Heart left ventricle (tissue), 16 donors: ENCODE results near the gene BCL2L13. TPM values are rescaled to one million over a fixed set of nuclear protein-coding genes. Genes with fewer than 3 reads are reported as not detected.
"Not testable (repeated sequence)": the region's sequence is repeated elsewhere in the genome, so short reads cannot be mapped to it uniquely, and the experiment has no call there.

ENCODE experiments used
- ATAC-seq, 4 donors: fragments of 200-7000 bp; cut with Tn5 transposase; one replicate each; pipeline ENCODE4 v1.9.1; 2020 to 2022; ENCODE audit warnings: moderate library complexity in 4 of 4, mild to moderate bottlenecking in 3 of 4, moderate number of reproducible peaks in 1 of 4
- DNase-seq, 5 donors: peaks; one replicate each; pipeline ENCODE4 v3.0.0-alpha.2; 2020
- H3K27ac ChIP-seq, 12 donors: fragments of 200-600 bp; sonication (generic) in 4 of 12; one replicate each; pipeline versions ENCODE4 v1.5.0 to v1.8.0; 2016 to 2022; ENCODE audit warnings: mild to moderate bottlenecking in 2 of 12
- H3K27me3 ChIP-seq, 9 donors: fragments of 200-600 bp; sonication (generic) in 2 of 9; one replicate each; pipeline versions ENCODE4 v1.5.1 to v1.8.0; 2016 to 2022; ENCODE audit warnings: mild to moderate bottlenecking in 3 of 9
- H3K36me3 ChIP-seq, 9 donors: fragments of 200-600 bp; sonication (generic) in 2 of 9; one replicate each; pipeline versions ENCODE4 v1.5.0 to v1.8.0; 2018 to 2022; ENCODE audit warnings: mild to moderate bottlenecking in 2 of 9
- H3K4me1 ChIP-seq, 12 donors: fragments of 200-600 bp; sonication (generic) in 4 of 12; one replicate each; pipeline versions ENCODE4 v1.5.0 to v1.8.0; 2016 to 2022; ENCODE audit warnings: mild to moderate bottlenecking in 3 of 12
- H3K4me3 ChIP-seq, 12 donors: fragments of 200-600 bp; sonication (generic) in 4 of 12; one replicate each; pipeline versions ENCODE4 v1.5.0 to v1.8.0; 2017 to 2022; ENCODE audit warnings: mild to moderate bottlenecking in 9 of 12, moderate library complexity in 4 of 12
- H3K9me3 ChIP-seq, 12 donors: fragments of 200-600 bp; sonication (generic) in 4 of 12; one replicate each; pipeline versions ENCODE4 v1.5.0 to v1.8.0; 2016 to 2022; ENCODE audit warnings: mild to moderate bottlenecking in 1 of 12
- CTCF ChIP-seq, 12 donors: fragments of 200-600 bp; sonication (generic) in 4 of 12; IDR thresholded peaks; one replicate each; pipeline versions ENCODE4 v1.5.0 to v1.8.0; 2018 to 2022; ENCODE audit warnings: antibody characterized with exemption in 12 of 12, mild to moderate bottlenecking in 5 of 12
- POLR2A ChIP-seq, 2 donors: fragments of 450-650 bp; IDR thresholded peaks; one replicate each; pipeline ENCODE4 v1.6.1; 2017; ENCODE audit warnings: antibody characterized with exemption in 2 of 2, mild to moderate bottlenecking in 2 of 2, moderate library complexity in 2 of 2
- WGBS, 4 donors: extraction: QIAGEN DNeasy Blood & Tissue Kit in 2 of 4; methylation state at CpG; one replicate each; pipeline versions ENCODE4 v1.1.5 to v1.1.7; 2013 to 2018; 5-methylcytosine and 5-hydroxymethylcytosine counted together
- intact Hi-C, 10 donors: fragments of 100-400 bp; cut with DNase I; formaldehyde crosslinking; loops; one replicate each; pipeline versions ENCODE4 v1.11.1 to v1.14.2; 2022
- polyA plus RNA-seq, 2 donors: library from polyadenylated mRNA; stranded (reverse); fragments of 200-250 nt; gene quantifications; one replicate each; pipeline ENCODE4 v1.2.3, GENCODE V29; 2013
- total RNA-seq, 9 donors: library from RNA; depleted of rRNA in 2 of 9; stranded (reverse); fragments of >200 nt in 2 of 9; fragmentation: NEBNext Ultra II Directional in 3 of 9; extraction: Animal tissue kit (Norgen Biotek cat#: 25700) in 3 of 9; gene quantifications; one replicate each; pipeline versions ENCODE4 v1.1.0 to v1.2.4, GENCODE V29; 2016 to 2023
- donor health status: ischemic (EF 13 %, LVEDD 7.1; RV severe dilation, severe dysfunction).
- donor health status: healthy with polysubstance abuse.
- donor health status: DM: no; HTN: yes; CAD: no.
- donor health status: DM: no; HTN: no; CAD: no.
- donor health status: ischemic (EF 25% LVEDD 6.9; RV normal size, moderate dysfunction).
- donor health status: ischemic (EF 25% LVEDD 5.7; RV mildly dilated, moderate dysfunction).
- donor health status: healthy.
- donor health status: DM: yes; HTN: yes; CAD: no.
- donor health status: ischemic (EF 35%, LVEDD 5.7; RV mildly dilated, moderate dysfunction).
- donor health status: nonischemic (EF 11% LVEDD 7.7; RV severe dilation, severe dysfunction).
- donor health status: DM: yes; HTN: yes; CAD: no.
- donor health status: PGD.
- donor health status: ischemic (EF 29% LVEDD 5.4; RV normal size, mild dysfunction).
- donor health status: nonischemic (EF 23%, LVEDD 6.1; RV moderate dilation, normal function).

The BCL2L13 gene
- total and polyA plus RNA-seq, 11 donors = 46.3 to 187 (median 89.6) TPM

DNA sequence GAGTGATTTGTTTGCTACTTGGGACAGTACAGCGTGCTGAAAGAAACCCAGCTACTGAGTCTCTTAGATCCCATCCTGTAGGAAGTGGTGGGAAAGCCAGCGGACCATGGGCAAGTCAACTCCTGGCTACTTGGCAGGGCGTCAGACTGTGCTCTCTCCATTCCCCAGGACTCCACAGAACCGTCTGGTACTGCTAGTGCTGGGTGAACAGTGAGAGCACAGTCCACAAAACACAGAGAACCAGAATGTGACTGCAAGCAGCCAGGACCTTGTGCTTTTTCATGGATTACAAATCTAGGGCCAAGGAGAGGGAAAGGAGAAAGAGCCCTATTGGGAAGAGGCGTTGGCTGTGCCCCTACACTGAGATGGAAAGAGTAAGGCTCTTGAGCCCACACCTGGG lies 125.5 kb downstream of the BCL2L13 start:
- no peaks in the 10 kb centered on the region for H3K36me3 ChIP-seq
- no peak for DNase-seq
- no peak overlapping the region for H3K27ac ChIP-seq
- H3K9me3 ChIP-seq = no peaks in the 10 kb centered on the region
- intact Hi-C loops = no loop called here
- H3K4me3 ChIP-seq = no peak overlapping the region
- H3K27me3 ChIP-seq = no peaks in the 10 kb centered on the region
- H3K4me1 ChIP-seq = peaks cover 0 to 28% (median 0%) of the 10 kb centered on the region in 12 donors
- 58 to 69% (median 62%) methylated on average over 5 of the region's 5 CpGs for WGBS, 4 donors
- ATAC-seq = no peak
- TF ChIP-seq POLR2A (IDR thresholded peaks at IDR 0.05) (no peak), CTCF (IDR thresholded peaks at IDR 0.05) (no peak)

GRCh38 chr22:17764852-17765251 lies 126.3 kb downstream of the BCL2L13 start:
- H3K36me3 ChIP-seq, H3K4me3 ChIP-seq, H3K27me3 ChIP-seq, intact Hi-C loops, DNase-seq, ATAC-seq, H3K9me3 ChIP-seq, H3K27ac ChIP-seq: not testable (repeated sequence)
- peaks cover 0 to 36% (median 0%) of the 10 kb centered on the region in 12 donors for H3K4me1 ChIP-seq
- WGBS, 4 donors = 91 to 95% (median 94%) methylated on average over 5 of the region's 5 CpGs

DNA sequence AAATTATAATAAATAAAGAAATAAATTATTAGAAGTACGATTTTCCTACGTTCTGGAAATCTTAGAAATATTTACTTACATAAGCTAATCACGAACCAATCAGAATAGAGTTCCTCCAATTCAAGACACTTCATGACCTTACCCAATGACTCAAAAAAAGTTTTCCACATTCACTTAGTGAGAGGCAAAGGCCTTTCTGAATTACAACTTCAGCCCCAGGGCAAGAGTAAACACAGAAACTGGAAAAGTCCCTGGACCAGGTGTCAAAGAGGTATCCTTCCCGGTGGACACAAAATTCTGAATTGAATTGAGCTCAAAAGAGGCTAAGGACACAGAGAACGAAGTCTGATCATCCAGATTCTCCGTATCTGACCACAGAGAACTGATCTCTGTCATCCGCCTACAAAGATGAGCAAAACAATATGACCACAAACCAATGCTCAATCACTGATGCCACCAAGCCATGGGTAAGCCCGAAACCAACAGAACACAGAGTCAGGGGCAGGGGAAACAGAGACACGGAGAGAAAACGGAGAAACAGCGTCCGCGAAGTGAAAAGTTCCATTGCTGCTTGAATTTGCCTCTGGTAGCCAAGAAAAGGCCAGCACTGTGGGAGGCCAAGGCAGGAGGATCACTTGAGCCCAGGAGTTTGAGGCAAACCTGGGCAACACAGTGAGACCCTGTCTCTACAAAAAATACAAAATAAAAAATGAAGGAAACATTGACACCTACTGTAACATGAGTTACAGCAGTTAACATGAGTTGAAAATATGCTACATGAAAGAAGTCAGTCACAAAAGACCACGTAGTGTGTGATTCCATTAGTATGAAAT lies 128.9 kb downstream of the BCL2L13 start:
- no peak for DNase-seq
- Histone ChIP-seq H3K9me3 (no peaks in the 10 kb centered on the region), H3K4me3 (no peak overlapping the region), H3K27ac (no peak overlapping the region), H3K4me1 (peaks cover 0 to 52% (median 0%) of the 10 kb centered on the region in 12 donors), H3K27me3 (no peaks in the 10 kb centered on the region), H3K36me3 (no peaks in the 10 kb centered on the region)
- WGBS, 4 donors = 94 to 95% (median 95%) methylated on average over 14 of the region's 14 CpGs
- intact Hi-C loops = no loop called here
- no peak for ATAC-seq
- no peak for TF ChIP-seq POLR2A (IDR thresholded peaks at IDR 0.05)
- no peak for TF ChIP-seq CTCF (IDR thresholded peaks at IDR 0.05)

- DNase-seq (peak in 1 of 5 donors; percentile 28), ATAC-seq (no peak)
- Histone ChIP-seq H3K27me3 (no peaks in the 10 kb centered on the region), H3K4me3 (no peak overlapping the region), H3K4me1 (peaks cover 0 to 59% (median 6%) of the 10 kb centered on the region in 12 donors), H3K27ac (no peak overlapping the region), H3K36me3 (no peaks in the 10 kb centered on the region), H3K9me3 (no peaks in the 10 kb centered on the region)
- TF ChIP-seq CTCF (IDR thresholded peaks at IDR 0.05) (no peak), POLR2A (IDR thresholded peaks at IDR 0.05) (no peak)
- intact Hi-C loops = no loop called here
- WGBS, 4 donors = 89 to 94% (median 89%) methylated on average over 7 to 14 of the region's 14 CpGs
Measured at GRCh38 chr22:17769013-17769715, 130.6 kb downstream of the BCL2L13 start.
